HG03565 (cell line): ENCODE data around the gene MAP3K7.
"Not testable (repeated sequence)": the region's sequence is repeated elsewhere in the genome, so short reads cannot be mapped to it uniquely, and the experiment has no call there.

Experiments
- ATAC-seq: cut with Tn5 transposase; IDR thresholded peaks from one replicate; pipeline ENCODE4 v1.9.1; 2021; ENCODE audit warnings: mild to moderate bottlenecking, moderate library complexity; ENCODE audit not compliant: unreplicated experiment

The MAP3K7 gene

DNA sequence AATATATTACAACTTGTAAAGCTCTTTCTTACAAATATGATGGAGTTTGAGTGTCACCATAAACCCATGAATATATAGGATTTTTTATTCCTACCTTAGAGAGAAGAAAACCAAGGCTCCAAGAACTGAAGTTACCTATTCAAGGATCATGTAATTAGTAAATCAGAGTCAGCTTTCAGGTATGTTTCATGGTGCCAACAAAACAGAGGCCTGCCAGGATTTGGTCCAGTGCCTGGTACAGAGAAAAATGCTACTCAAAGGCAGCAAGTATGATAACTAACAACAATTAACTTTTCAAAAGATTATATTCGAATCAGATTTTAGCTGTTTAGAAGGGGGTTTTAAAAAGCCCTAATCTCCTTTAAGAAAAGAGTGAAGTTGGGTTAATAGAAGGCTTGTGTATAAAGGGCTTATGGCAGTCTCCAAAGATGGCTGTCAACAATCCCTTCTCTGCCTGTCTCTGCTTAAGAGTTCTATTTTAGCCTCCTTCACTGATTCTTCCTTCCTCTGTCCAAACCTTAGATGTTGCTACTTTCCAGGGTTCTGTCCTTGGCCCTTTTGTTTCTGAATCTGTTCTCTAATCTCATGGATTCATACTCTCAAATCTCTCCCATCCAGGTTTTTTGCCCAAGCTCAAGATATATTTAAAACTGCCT, 7.8 kb downstream of the MAP3K7 start:
- no peak for ATAC-seq

DNA sequence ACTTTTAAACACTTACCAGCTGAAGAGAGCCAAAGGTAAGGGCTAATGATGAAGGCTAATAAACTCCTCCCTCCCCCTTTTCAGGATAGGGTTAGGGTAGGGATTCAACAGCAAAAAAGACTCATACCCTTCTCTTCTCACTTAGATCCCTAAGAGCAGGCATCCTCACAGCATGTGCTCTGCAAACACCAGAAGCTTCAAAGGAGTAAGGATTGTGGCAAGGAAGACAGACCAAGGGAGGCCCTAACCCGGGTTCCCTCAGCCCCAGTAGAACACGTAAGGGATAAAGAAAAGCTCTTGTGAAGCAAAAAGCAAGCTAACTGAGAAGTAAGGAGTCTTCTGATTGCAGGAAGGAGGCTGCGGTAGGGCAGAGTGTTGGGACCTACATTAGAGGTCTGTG, 11.6 kb downstream of the MAP3K7 start:
- ATAC-seq, result no peak

DNA sequence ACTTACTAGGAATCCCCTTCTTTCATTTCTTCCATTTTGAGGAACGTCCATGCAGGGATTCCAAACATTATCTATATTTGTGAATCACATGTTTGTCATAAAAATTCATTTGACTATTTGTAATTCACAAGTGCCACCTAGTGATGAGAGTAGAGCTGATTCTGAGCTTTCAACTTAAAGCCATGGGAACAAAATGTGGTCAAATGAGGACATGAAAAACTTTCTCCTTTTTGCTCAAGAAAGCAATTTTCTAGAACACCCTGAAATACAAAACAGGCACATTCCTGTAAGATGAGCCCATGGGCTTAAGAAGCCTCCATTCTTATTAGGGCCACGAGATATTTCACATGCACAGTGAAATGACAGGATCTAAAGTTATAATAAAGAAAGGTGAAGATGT, 12.3 kb downstream of the MAP3K7 start:
- ATAC-seq, result no peak

DNA sequence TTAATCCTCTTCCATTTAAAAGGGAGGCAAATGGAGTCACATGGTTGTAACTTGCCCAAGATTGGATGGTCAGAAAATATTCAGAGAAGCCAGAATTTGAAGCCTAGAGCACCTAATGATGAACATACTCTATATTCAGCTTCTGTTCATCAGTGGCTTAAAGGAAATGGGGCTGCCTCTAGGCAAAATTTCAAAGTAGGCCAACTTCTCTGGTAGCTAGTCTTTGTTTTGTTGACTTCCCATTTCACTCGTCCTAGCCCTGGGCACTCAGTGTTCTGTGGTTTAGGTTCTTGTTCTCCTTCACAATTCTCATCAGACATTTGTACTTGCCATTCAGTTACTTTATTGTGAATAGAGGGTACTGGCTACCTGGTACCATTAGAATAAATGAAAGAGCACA, 13.2 kb downstream of the MAP3K7 start:
- no peak for ATAC-seq

DNA sequence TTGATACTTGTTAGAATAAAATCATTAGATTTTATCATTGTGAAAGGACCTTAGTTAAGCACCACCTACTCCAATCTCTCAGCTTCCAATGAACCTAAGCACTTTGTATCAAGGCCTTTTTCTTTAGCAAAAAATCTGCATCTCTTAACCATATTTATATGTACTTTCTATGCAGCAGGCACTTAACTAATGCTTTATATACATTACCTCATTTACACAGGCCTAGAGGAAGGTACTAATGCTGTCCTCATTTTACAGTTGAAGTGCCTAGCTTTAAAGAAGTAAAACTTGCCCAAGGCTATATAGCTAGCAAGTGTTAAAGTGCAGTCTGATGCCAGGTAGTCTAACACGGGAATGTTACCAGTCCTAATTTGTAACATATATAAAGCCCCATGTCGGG, 14.0 kb downstream of the MAP3K7 start:
- no peak for ATAC-seq

DNA sequence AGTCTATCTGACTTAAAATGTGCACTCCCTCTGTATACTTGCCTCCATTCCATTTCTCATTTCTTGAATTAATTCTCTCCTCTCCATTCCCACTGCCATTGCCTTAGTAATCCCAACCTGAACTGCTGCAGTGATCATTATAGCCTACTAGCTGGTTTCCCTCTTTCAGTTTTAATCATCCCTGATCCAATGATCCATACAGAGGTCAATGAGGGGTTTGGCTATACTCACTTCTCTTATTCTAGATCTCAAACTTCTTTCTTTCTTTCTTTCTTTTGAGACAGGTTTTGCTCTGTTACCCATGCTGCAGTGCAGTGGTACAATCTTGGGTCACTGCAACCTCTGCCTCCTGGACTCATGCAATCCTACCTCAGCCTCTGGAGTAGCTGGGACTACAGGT, 17.6 kb downstream of the MAP3K7 start:
- ATAC-seq, result no peak

DNA sequence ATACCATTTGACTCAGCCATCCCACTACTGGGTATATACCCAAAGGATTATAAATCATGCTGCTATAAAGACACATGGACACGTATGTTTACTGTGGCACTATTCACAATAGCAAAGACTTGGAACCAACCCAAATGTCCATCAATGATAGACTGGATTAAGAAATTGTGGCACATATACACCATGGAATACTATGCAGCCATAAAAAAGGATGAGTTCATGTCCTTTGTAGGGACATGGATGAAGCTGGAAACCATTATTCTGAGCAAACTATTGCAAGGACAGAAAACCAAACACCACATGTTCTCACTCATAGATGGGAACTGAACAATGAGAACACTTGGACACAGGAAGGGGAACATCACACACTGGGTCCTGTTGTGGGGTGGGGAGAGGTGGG, 19.2 kb downstream of the MAP3K7 start:
- not testable (repeated sequence) for ATAC-seq

DNA sequence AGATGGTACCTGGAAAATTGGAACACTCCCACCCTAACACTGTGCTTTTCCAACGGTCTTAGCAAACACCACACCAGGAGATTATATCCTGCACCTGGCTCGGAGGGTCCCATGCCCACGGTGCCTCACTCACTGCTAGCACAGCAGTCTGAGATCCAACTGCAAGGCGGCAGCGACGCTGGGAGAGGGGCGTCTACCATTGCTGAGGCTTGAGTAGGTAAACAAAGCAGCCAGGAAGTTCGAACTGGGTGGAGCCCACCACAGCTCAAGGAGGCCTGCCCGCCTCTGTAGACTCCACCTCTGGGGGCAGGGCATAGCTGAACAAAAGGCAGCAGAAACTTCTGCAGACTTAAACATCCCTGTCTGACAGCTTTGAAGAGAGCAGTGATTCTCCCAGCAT, 24.5 kb downstream of the MAP3K7 start:
- ATAC-seq, result not testable (repeated sequence)

DNA sequence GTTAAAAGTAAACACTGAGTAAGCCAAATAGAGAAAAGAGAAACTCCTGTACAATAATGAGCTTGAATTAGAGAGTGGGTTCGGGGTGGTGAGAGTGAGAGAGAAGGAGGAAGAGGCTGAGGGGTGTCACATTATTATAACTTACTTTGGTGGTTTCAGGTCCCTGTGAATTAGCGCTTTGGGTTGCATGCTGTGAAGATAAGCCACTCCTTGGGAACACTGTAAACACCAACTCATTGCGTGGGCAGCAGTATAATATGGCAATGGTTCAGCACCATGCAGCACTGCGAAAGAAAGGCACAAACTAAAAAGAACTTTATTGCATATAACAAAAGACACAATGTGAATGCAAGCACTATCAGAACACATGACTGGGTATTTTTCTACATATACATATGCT, 26.9 kb downstream of the MAP3K7 start:
- no peak for ATAC-seq

DNA sequence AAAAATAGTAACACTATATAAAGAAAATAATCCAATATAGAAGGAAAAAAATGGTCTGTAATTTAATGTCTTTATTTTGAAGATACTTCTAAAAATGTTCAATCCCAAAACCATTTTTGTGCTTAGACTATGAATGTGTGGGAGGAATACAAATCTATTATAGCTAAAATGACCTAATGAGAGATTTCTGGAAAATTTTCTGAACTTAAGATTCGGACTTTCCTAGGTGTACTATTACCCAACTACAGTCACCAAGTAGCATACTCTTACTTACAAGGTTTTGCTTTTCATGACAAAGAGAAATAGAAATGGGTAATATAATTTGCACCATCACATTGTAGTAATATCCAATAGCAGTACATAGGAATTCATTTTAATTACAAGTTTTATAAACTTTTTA, 29.9 kb downstream of the MAP3K7 start:
- ATAC-seq, result no peak

DNA sequence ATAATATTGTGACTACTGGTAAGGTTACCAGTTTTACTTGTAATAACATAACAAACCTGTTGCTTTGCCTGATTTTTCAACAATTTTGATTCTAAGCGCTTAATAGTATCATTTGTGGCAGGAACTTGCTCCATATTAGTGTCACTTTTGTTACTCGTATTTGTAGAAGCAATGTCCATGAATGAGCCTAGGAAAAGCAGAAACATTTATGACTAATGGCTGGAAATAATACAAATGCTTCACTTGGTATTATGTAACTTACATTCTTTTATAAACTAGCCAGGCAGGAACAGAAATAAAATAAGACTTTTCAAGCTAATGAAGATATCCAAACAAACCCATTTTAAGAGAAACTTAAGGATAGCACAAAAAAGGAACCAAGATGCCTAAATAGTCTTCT, 38.9 kb downstream of the MAP3K7 start:
- no peak for ATAC-seq

DNA sequence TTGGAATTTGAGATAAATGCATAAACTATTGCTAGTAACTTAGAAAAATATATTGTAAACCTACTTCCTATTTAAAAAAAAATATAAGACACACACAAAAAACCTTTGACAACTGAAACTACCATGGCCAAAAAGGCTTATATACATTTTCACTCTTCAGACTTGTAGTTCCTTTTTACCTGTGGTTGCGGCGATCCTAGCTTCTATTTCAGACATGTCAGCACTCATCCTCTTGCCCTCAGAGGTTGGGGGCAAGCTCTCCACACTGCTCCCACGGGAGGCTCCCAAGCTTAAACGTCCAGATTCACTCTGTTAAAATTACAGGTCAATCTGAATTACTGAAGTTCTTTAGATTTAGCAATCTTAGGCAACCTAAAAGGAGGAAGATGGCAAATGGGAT, 39.8 kb downstream of the MAP3K7 start:
- no peak for ATAC-seq

DNA sequence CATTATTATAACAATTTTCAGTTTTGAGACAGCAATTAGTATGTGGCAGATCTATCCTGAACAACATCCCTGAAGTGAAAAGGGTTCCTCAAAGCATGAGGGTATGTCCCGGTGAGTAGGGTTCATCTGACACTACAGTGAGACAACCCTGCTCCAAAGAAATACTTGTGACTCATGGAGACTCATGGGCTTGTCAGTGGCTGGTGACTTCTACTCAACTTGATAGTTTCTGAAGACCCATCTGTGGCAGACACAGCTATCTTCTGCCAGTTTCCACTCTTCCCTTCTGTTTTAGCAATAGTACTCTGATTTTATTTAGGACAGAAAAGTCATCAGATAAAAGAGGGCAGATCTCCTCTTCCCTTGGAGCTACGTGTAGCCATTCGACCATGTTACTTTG, 41.4 kb downstream of the MAP3K7 start:
- no peak for ATAC-seq

DNA sequence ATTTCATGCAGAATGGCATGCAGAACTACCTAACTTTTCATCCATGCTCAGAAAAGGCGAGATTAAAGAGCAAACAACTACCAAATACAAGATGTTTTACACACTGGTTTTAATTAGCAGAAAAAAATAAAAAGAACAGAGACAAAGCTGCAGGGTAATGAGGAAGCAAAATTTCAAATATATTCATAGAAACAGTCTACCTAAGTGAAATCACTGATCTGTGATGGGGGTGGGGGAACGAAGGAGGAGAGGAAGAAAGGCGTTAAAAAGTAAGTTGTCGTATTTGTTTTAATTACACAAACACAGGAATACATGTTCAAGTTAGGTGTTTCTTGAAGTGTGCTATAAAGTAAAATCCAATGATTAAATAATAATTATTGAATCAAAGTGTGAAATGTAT, 42.1 kb downstream of the MAP3K7 start:
- no peak for ATAC-seq

DNA sequence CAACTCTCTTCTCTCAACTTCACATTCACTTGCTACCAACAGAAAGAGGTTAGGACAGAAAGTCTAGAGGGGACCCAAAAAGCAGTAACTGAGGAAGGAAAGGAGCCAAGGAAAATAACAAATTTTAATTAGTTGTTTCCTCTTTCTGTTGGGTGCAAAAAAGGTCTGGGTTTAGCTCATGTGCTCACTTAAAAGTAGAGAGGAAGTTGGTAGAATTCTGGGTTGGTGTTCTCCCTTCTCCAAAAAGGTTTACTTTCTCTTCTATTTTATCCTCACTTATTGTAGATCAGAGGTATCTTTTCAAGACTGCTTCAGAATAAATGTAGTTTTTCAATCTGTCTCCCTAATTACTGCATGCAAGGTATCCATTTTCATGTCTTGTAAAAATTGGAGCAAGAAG, 42.8 kb downstream of the MAP3K7 start:
- ATAC-seq, result no peak

DNA sequence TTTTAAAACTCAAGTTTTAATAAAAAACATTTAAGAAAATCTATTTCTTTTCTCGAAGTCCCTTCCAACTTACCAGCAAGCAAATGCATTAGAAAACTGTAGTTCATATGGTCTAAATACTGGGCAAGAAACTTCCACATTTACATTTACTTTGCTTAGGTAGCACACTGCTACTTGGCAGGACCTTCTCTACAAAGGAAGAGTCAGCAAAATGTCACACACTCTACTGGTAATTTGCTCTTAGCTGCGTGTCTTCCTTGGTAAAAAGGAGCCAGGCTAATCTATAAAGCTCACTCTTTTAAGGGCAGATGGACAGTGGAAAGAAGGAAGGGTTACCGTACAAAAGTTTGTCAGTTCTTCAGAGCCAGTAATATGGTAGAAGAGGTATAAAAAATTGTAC, 45.7 kb downstream of the MAP3K7 start:
- no peak for ATAC-seq

DNA sequence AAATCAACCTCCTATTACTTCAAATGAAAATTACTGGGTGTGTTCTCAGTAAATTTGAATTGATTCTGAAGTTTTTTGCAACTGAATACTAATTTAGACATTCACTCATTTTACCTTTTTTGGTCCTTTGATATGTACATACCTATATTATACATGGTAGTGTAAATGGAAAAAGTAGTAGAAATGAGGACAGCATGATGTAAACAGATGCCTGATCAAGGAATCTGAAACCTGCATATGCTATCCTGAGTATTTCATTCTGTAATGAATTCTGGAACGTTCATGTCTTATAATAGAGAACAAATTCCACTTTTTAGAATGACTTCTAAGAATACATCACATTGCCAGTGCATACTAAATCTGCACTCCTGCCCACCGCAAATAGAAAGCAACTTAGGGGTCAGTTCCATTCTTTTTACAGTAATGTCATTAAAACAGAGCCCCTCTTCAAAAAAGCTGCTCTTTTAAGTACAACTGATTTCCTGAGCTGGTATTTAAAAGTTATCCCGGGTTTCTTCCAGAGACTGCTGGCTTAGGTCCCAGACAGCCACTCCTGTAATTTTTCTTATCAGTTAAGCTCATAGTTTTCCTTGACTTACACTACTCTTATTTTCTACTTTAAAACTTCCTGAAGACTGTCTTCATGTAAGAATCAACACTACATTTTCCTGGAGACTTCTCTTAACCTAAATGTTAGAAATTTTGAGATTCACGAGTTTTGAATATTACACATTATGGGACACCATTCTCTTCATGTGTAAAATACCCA, 48.4 kb downstream of the MAP3K7 start:
- no peak for ATAC-seq

DNA sequence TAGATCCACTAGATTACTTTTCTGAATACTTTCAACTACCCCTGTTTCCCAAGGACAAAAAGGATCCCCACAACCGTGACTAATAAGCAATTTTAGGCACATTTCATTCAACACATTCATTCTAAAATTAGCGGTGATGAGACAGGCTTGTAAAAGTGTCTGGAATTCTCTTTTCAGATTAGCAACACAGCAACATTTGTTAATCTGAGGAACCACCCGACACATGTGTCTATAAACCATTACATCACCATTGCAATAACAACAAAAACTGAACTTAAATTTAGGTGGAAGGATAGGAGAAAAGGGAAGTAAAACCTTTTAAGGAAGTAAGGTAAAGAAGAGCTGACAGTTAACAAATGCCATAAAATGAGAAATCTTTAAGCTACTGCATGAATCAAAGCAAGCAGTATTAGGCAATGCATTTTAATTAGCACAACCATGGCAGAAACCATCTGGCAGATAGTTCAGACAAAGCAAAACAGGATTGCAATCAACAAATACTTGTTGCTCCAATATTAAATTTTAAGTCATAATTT, 49.1 kb downstream of the MAP3K7 start:
- peak; percentile 87 for ATAC-seq

DNA sequence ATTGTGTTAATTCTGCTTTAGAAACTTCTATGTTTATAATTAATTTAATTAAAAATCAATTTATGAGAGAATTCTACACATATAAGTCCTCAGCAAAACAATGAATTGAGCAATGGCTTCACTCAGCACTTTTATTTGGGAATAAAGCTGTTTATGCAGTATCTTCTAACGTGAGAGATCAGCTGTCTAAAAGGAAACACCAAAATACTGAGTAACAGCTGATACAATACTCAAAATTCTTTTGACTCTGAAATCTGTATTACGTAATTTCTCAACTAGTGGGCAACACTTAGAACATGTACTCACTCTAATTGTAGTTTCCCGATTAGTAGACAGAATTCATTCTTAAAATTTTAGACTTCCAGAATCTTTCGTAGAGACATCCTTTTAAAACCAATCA, 49.8 kb downstream of the MAP3K7 start:
- ATAC-seq, result no peak

DNA sequence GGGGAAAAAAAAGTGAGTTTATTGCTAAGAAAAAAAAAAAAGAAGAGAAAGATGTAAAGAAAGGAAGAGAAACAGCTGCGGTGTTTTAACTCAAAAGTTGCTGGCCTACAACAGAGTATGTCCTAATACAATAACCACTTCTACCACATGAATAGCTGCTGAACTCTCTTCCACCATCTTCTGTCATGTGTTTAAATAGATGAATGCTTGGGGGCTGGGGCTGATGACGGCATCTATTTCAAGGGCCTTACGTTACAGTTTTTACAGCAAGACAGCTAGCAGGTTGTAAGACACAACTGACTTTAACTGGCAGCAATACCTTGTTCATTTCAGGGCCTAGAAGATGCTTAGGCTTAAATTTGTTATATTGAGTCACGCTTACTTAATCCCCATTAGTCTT, 50.4 kb downstream of the MAP3K7 start:
- no peak for ATAC-seq

DNA sequence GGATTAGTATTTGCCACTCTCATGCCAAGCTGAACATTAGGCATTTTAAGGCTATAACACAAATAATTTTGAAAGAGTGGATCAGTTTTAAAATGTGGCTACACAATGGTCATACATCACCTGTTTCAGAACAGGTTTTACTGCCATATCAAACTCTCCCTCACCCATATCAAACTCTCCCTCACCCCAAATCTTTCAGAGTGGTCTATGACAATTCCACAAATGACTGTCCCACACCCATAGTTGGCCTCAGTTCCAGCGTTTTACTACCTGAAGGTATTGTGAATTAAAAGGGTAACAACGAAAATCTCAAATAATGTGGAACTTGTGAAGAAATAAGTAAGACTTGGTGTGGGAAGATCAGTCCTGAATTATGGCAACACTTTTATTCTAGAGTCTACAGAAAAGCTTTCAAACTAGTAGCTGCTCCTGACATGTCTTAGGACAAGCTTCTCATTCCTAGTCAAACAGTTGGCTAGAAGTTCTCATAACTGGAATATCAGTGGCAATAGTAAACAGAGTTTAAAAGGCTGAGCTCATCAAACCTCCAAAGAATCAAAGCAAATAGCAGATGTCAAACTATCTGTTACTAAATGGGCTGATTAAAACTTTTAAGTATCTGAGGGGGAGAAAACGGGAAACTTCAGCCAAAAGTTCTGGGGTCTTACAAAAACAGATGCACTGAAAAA, 52.4 kb downstream of the MAP3K7 start:
- no peak for ATAC-seq
